ACHN (cell line): ENCODE data around the gene MMP21.

ENCODE experiments used
- DNase-seq: peaks from one replicate; pipeline ENCODE4 v3.0.0-alpha.2; 2015
- in situ Hi-C: cut with HindIII; loops from 2 replicates; pipeline ENCODE4 v1.10.0; 2017; ENCODE audit warnings: low sequenced_read_pairs, low pct_ligation_motif_present, low pct_unique_long_range_greater_than_20kb

The MMP21 gene

DNA sequence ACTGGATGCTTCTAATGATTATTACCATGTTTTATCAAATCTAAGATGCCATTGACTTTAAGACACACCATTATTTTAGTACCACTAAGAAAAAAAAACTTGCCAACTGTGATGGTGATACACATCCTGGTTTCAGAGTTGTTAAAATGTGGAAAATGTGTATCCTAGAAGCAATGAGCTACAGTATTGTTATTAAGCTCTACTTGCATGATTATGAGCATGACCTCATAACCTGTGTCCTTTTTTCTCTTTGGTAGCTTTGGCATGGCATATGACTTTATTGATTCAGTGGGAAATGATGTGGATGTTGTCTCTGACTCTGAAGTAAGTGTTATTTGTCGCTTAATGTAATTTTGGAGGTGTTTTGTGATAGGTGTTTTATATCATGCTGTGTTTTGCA is 52.8 kb downstream of the MMP21 start:
- in situ Hi-C loops = no loop called here
- DNase-seq = no peak

DNA sequence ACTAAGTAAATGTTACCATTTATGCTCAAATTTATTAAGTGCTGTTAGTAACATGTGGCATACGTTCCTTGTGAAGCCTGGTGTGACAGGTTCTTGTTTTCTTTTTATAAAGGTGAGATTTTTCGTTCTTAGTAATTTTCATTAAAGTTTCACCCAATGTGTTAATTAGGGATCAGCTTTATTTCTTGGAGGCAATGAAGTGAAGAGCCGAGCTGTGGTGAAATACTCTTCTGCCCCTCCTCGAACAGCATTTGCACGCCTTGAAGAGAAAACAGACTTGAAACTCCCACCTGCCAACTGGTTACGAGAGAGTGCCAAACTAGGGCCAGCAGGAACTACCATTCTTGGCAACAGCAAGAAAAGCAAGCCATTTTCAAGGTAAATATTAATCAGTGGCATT is 54.6 kb downstream of the MMP21 start:
- in situ Hi-C loops = no loop called here
- DNase-seq = no peak

DNA sequence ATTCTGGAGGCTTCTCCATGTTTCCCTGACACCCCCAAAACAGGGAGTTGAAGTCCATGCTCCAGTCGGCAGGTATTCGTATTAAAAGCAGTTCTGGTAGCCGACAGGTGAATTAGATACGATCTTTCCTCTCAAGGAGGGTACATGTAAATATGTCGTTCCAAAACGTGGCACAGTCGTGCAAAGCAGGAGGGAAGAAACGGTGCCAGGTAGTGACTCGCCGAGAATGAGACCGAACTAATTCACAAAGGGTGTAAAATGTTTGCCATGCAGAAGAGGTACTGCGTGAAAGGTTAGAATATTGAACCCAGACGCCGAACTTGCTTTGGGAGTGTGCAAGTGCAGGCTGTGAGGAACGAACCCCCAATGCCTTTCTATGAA is 55.6 kb downstream of the MMP21 start:
- no peak for DNase-seq
- in situ Hi-C loops = no loop called here

DNA sequence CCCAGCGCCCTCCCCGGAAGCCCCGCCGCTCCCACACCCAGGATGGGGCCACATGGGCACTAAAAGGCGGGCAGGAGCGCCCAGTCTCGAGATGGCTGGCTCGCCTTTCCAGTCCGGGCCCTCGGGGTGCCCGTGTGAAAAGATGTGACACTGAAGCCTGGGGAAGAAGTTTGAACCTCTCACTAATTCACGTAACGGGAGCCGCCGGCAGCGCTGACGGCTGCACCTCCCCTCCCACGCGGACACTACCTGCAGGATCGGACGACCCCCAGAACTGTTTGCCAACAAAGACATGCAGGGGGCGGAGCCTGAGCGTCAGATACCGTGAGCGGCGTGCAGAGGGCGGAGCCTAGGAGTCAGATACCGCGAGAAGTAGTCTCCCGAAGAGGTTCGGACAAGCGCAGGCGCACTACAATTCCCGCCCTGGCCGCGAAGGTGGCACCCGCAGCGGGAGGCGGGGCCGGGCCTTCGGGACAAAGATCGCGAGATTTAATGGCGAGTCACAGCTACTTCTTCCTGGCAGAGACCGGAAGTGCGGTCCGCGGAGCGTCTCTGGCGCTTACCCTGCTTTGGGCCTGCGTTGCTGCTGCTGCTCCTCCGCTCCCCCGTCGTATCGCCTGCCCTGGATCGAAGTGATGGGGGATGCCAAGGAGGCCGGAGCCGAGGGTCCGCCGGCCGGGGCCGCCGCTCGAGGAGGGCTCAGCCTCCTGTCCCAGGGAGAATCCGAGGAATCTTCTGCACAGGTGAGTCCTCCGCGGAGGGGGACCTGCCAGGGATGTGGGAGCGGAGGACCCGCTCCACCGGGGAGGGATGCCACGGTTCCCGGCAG is 56.2 kb downstream of the MMP21 start, which contains the start of gene EDRF1:
Gene EDRF1, plus strand, starts transcription at position 537 of the 829 bp plus-strand sequence. Its CDS starts 99 bp downstream, at position 636.
- DNase-seq = peak; percentile 99
- in situ Hi-C loops = no loop called here
